GM21528 (cell line): Measurements from ENCODE around the gene UFD1.

Experiments used
- ATAC-seq: cut with Tn5 transposase; IDR thresholded peaks from one replicate; pipeline ENCODE4 v1.9.1; 2021; ENCODE audit warnings: mild to moderate bottlenecking, moderate library complexity; ENCODE audit not compliant: unreplicated experiment, low FRiP score

UFD1 gene

DNA sequence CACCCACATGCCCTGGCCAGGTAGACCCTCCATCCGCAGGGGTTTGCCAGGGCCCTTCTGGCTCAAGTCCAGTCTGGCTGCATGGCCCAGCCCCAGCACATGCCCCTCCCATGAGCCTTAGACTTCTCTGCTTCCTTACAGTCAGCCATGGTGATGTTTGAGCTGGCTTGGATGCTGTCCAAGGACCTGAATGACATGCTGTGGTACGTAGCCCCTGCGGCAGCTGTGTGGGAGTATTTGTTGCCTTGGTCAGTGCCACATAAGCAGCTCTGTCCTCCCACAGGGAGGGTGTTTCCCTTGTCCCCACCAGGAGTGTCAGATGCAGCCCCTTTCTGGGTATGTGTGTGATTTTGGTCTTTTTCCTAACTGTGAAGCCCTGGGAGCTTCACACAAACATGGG, 18.3 kb upstream of the UFD1 start:
- no peak for ATAC-seq

DNA sequence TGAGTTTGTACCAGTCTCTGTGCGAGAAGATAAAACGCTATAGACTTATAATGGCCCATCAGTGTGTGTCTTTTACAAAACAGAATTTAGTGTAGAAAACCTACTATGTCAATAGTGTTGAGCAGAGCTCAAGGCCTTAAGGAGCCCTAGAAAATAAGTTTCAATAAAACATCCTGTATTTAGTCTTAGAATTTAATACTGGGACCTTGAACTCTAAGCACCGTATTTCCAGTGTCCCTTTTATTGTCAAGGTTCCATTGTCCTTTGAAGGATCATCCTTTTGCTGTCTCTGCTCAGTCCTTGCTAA, 17.3 kb upstream of the UFD1 start:
- ATAC-seq: no peak

DNA sequence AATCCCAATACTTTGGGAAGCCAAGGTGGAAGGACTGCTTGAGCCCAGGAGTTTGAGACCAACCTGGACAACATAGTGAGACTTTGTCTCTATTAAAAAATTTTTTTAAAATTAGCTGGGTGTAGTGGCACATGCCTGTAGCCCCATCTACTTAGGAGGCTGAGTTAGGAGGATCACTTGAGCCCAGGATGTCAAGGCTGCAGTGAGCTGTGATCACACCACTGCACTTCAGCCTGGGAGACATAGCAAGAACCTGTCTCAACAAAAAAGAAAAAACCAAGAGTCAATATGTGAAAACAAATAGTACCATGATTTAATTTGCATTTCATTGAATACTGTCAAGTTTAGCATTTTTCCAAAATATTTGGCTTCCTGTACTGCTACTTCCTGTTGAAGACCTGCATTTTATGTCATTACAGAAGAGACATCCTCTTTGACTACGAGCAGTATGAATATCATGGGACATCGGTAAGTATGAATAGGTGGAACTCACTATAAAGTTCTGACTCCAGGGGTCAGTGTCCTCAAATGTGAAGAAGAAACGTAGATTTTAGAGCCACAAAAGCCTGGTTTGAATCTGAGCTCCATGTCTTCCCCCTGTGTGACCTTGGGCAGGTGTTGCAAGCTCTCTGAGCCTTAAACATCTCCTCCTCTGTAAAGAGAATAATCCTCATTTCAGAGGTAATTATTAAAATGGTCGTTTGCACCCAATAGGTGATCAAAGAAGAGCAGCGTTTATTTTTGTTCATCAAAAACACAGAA, 16.8 kb upstream of the UFD1 start:
- ATAC-seq: no peak

DNA sequence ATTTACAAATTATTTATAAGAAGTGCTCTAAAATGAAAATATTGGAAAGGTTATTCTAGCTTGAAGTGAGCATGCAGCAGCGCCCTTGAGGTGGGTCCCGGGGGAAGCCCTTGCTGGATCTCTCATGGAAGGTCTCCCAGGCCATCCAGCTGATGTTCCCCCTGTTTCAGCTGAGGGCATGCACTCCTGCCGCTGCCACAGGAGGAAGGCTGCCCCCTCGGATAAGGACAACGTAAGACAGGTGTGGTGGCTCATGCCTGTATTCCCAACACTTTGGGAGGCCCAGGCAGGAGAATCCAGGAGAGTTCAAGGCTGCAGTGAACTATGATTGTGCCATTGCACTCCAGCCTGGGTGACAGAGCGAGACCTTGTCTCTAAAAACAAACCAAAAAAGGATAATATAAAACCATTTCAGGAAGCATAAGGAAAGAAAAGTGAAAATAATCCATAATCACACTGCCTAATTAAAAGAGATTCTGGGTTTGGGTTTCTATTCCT, 15.7 kb upstream of the UFD1 start:
- no peak for ATAC-seq

DNA sequence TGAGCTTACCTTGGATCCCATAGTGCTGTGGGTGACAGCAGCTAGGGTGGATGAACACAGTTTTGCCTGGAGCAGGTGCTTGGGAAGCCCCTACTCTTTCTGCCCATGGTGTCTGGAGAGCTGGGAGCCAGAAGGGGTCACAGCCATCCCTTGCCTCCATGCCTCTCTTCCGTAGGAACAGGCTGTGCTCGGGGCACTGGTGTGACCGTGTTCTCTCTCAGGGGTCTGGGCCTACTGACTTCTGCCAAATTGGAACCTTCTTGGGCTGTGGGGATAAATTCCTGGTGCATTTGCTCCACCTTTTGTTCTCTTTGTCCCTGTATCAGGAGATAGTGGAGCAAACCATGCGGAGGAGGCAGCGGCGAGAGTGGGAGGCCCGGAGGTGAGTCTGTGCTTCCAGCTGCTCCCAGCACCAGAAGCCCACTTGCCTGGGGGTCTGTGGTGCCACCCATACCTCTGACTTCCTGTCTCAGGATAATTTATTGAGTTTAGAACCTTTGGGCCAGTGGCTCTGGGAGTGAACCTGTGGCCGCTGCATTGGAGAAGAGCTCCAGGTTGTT, 15.1 kb upstream of the UFD1 start:
- ATAC-seq: no peak

DNA sequence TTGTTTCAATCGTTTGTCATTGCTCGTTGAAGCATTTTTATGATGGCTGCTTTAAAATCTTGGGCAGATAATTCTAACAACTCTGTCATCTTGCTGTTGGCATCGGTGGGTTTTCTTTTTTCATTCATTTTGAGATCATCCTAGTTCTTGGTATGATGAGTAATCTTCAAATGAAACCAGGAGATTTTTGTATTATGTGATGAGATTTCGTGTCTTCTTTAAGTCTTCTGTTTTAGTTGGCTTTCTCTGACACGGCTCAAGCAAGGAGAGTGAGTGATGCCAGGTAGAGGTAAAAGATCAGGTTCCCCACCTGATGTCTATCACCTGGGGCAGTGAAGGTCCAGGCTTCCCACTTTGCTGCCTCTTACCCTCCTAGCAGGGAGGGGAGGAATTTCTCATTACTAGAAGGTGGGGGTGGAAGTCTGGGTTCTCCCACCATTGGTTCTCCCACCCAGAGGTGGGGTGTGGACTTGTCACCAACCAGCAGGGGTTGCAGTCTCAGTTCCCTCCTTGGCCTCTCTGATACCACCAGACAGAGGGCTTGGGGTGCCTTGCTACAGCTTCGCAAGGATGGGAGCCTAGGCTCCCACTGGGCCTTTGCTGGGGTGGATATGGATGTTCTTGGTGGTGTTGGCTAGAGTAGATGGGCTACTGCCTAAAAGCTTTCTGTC, 13.6 kb upstream of the UFD1 start:
- ATAC-seq: no peak

DNA sequence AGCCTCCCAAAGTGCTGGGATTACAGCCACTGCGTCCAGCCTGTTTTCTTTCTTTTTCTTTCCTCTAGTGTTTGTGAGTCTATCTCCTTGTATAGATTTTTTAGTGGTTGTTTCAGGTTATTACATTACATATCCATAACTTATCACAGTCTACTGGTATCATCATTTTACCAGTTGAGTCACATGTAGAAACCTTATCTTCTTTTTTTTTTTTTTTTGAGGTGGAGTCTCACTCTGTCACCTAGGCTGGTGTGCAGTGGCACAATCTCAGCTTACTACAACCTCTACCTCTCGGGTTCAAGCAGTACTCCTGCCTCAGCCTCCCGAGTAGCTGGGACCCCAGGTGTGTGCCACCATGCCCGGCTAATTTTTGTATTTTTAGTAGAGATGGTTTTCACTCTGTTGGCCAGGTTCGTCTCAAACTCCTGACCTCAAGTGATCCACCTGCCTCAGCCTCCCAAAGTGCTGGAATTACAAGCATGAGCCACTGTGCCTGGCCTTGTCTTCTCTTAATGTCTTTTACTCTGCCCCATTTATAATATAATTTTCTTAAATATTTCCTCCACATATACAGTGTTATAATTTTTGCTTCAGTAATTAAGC, 11.7 kb upstream of the UFD1 start:
- ATAC-seq: no peak

DNA sequence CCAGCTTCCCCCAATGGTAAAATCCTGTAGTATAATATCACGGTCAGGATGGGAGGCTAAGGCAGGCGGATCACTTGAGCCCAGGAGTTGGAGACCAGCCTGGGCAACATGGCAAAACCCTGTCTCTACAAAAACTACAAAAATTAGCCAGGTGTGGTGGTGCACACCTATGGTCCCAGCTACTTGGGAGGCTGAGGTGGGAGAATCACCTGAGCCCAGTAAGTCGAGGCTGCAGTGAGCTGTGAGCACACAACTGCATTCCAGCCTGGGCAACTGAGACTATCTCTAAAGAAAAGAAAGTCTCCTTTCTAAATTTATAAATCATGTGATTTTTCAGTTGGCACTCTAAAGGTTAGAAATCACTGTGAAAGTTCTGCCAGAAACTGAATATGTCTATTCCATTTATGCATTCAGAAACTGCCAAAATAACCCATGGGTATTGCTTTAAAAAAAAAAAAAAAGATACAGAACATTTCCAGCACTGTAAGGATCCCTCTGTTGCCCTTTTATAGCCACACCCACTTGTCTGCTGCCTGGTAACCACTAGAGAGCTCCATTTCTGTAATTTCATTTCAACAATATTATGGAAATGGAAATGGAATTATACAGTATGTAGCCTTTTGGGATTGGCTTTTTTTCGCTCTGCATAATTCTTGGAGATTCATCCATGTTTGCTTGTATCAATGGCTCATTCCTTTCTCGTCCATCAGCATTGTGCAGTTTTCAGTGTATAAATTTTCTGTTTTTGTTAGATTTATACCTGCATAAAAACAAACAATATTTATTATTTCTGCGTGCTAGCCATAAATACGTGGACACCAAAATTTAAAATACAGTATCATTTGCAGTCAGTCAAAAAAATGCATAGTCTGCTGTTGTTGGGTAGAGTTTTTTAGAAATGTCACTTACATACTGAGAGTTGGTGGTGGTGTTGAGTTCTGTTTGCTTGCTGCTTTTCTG, 10.2 kb upstream of the UFD1 start:
- no peak for ATAC-seq

DNA sequence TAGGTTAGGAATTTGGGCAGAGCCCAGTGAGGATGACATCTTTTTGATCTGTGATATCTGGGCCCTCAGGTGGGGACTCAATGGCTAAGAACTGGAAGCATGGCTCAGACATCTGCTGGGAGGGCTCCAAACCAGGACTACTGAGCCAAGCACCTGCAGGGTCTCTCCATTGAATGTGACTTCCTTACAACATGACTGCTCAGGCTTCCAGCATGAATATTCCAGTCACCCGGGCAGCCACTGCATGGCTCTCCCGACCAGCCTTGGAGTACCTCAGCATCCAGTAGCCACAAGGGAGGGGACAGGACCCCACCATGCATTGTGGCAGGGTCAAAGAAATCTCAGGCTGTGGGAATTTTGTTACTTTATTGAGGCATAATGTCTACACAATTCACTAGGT, 9.3 kb upstream of the UFD1 start:
- no peak for ATAC-seq

DNA sequence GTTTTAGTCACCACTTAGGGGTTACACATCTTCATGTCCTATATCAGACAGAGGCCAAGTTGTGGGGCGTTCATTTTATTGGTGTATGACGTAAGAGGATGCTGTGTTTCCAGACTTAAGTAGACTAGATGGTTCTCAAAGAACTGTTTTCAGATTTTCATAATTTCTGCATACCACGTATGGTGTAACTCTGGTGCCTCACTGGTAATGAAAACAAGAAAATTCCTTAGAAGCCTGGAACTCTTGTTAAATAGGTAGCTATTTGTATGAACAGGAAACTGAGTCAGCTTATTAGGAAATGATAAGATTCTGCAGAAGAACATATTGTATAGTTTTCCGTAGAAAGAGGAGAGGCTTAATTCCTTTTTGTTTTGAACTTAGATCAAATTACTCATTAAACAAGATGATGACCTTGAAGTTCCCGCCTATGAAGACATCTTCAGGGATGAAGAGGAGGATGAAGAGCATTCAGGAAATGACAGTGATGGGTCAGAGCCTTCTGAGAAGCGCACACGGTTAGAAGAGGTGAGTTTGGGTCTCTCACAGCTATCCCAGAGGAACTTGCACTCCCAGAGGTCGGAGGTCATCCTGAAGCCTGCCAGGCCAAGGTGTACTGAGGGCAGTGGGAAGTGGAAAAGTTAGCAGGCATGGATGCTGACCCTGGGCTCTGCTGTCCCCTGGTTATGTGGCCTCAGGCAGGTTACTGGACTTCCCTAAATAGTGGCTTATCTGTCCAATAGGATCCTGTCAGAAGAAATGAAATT, 4.7 kb upstream of the UFD1 start:
- no peak for ATAC-seq

DNA sequence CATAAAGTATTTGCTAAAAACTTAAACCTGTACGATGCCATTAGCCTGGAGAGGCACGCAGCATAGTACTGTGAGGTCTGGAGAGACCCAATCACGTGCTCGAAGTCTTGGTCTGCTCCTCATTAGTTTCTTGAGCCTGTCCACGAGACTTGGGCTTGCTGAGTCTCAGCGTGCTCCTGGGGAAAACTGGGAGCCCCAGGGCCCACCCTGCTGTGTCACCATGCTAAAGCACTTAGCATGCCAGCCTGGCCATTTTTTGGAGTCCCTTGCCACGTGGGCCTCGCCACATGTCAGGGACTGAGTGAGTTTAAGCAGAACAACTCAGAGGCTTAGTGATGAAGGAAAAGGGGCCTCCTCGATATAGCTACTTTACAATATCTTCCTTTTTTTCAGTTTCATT, 3.3 kb upstream of the UFD1 start:
- ATAC-seq: no peak

DNA sequence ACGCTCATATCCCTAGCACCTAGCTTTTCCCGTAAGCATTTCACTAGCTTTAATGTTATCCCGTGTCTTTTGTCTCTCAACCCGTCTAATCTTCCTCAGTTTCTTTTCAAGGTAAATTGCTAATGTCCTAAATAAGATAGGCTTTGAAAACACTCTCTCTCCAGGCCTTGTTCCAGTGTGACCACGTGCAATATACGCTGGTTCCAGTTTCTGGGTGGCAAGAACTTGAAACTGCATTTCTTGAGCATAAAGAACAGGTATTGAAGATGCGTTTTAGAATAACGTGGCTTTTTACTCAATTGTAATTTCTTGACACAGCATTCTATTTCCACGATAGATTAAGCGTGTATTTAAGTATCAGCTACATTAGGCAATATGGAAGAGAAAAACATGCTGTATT, 1.8 kb upstream of the UFD1 start:
- ATAC-seq: no peak

DNA sequence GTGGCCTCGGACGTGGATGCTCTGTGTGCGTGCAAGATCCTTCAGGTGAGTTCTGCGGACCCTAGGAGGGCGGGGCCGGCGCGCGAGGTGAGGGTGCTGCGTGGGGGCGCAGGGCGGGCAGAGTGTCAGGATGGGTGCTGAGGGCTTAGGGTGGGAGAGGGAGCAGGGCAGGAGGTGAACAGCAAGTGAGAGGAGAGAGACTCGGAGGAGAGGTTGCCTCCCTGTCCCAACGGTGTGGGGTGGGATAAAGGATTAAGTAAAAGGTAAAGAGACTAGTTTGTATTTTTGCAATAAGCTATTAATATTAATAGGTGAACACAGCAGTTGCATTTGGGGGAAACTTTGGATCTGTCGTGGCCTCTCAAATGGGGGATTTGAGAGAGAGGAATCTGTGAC, 1.2 kb upstream of the UFD1 start:
- ATAC-seq: no peak

DNA sequence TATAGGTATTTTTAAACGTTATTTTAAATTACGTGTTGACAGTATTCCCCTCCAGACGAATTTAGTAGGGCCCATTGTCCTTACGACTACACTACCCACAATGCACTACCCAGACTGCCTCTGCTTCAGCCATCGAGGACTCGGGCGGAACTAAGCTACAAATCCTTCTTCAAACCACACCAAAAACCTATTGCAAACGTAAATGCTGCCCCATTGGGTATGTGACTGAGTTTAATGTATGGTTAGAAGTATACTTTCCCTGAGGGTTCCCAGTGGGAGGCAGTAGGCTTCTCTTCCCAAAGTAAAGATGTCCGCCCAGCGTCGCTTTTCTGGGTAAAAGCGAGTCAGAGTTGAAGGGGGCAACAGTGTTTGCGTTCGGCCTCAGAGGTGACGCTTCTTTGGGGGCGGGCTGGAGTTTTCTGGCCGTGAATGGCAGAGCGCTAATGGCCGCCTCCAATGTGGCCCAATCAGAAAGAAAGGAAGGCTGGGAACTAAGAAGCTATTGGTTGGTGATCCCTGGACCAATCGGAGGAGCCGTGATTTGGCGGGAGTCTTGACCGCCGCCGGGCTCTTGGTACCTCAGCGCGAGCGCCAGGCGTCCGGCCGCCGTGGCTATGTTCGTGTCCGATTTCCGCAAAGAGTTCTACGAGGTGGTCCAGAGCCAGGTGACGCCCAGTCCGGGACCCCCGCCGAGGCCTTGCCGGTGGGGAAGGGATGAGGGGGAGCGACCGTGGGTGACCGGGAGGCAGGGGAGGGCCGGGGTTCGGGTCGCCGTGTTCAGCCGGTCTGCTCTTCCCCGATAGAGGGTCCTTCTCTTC, 571 bp upstream of the UFD1 start, which contains the start of gene CDC45:
Gene CDC45 (plus strand): TSS at position 566 of the 818 bp plus-strand sequence. CDS start 49 bp downstream, at position 615.
- ATAC-seq: peak; percentile 79

DNA sequence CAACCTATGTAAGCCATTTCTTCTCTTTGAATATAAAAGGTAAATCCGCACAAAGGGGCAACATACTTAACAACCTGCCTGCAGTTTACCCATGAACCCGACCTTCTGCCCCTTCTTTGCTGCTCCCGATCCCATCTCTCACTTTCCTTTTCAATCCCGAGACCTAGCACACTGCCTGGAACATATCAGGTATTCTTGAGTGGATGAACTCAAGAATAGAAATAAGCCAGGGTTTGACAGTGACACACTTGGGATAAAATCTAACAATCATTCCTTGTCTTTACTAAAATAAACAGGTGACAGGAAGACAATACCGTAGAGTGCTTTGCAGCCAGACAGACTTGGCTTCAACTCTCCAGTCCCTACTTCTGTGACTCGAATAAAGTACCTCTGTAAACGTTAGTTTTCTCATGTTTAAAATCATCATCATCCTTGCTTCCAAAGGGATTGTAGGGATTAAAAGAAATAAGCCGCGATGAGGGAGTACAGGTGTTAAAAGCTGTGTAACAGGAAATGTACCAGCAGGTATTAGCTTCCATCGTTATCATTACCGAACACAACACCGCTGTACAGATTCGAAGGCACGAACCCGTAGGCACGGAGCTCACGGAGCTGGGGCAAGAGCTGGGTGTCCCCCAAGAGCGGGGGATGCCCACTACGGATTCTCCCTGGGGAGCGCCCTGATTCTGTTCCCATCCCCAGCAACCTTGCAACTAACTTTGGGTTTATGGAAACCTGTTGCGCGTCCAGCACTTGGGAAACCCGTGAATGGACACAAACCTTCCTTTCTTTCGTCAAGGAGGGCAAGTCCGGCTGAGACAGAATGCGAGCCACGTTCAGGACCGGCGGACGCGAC, 720 bp downstream of the UFD1 start:
- ATAC-seq: no peak

DNA sequence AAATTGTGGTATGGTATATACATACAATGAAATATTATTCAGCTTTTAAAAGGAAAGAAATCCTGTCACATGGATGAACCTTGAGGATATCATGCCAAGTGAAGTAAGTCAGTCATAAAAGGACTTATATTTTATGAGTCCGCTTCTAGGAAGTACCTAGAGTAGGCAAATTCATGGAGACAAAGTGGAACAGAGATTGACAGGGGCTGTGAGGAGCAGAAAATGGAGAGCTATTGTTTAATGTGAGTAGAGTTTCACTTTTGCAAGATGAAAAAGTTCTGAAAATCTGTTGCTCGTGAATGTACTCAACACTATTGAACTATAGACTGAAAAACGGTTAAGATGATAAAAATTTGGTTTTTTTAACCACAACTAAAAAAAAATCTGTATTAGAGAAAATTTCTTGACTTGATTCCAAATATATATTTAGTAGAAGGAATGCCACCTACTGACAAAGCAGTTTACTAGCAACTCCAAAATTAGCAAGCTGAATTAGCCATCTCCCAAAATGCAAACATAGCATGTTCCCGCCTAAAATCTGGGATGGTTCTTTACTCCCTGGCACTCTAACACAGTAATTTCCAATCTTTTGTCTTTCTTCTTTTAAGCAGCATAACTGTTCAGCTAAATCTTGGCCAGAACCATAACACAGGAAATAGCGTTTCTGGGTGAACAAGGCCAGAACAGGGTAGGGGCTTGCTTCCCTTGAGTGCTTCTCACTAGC, 1.5 kb downstream of the UFD1 start:
- ATAC-seq: no peak

DNA sequence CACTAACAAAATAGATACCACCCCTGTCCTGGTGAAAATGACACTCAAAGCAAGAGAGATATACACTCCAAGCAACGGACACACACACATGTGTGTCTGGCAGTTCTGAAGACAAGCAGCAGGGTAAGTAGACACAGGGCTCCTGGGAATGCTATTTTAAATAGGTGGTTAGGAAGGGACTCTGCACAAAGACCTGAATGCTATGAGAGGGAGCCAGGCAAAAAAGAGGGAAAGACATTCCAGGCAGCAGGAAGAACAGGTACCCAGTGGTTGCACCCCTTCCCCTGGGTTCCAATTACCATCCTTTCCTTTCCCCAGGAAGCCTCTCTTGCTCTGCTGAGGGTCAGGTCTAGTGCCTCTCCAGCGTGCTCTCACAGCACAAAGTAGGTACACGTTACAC, 3.0 kb downstream of the UFD1 start:
- no peak for ATAC-seq
